Left ventricle myocardium inferior (tissue), 1 donor: Measurements from ENCODE around the gene PTGER2. TPM values are rescaled to one million over a fixed set of nuclear protein-coding genes. Genes with fewer than 3 reads are reported as not detected.

Experiments
- DNase-seq: peaks from one replicate; pipeline ENCODE4 v3.0.0-alpha.2; 2020
- H3K27ac ChIP-seq: fragments of 200-600 bp; replicated peaks from 2 replicates; pipeline ENCODE4 v1.8.0; 2021
- H3K27me3 ChIP-seq: fragments of 200-600 bp; 2 replicates; pipeline ENCODE4 v1.8.0; 2021; ENCODE audit warnings: low read depth
- H3K36me3 ChIP-seq: fragments of 200-600 bp; 2 replicates; pipeline ENCODE4 v1.8.0; 2021
- H3K4me1 ChIP-seq: fragments of 200-600 bp; 2 replicates; pipeline ENCODE4 v1.8.0; 2021
- H3K4me3 ChIP-seq: fragments of 200-600 bp; 2 replicates; pipeline ENCODE4 v1.8.0; 2021; ENCODE audit warnings: mild to moderate bottlenecking, moderate library complexity
- H3K9me3 ChIP-seq: fragments of 200-600 bp; replicated peaks from 2 replicates; pipeline ENCODE4 v1.8.0; 2021
- CTCF ChIP-seq: fragments of 200-600 bp; IDR thresholded peaks from 2 replicates; pipeline ENCODE4 v1.8.0; 2021; ENCODE audit warnings: antibody characterized with exemption, mild to moderate bottlenecking, borderline replicate concordance
- intact Hi-C: fragments of 100-400 bp; cut with micrococcal nuclease; formaldehyde crosslinking; loops from one replicate; pipeline ENCODE4 v1.11.0; 2022
- total RNA-seq: library from RNA; stranded (reverse); fragmentation: NEBNext Ultra II Directional; extraction: Animal tissue kit (Norgen Biotek cat#: 25700); gene quantifications from one replicate; pipeline ENCODE4 v1.2.1, GENCODE V29; 2021
- donor health status: DM: no; HTN: yes; CAD: no; lungs with severe emphysema.

The PTGER2 gene
- total RNA-seq, 1 donor from 2014 or later = 0.60 TPM

DNA sequence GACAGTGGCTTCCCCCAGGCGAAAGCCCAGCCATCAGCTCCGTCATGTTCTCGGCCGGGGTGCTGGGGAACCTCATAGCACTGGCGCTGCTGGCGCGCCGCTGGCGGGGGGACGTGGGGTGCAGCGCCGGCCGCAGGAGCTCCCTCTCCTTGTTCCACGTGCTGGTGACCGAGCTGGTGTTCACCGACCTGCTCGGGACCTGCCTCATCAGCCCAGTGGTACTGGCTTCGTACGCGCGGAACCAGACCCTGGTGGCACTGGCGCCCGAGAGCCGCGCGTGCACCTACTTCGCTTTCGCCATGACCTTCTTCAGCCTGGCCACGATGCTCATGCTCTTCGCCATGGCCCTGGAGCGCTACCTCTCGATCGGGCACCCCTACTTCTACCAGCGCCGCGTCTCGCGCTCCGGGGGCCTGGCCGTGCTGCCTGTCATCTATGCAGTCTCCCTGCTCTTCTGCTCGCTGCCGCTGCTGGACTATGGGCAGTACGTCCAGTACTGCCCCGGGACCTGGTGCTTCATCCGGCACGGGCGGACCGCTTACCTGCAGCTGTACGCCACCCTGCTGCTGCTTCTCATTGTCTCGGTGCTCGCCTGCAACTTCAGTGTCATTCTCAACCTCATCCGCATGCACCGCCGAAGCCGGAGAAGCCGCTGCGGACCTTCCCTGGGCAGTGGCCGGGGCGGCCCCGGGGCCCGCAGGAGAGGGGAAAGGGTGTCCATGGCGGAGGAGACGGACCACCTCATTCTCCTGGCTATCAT lies 663 bp downstream of the PTGER2 start:
- TF ChIP-seq CTCF = no peak
- DNase-seq = peak; percentile 26
- Histone ChIP-seq H3K9me3 (no peaks in the 10 kb centered on the region), H3K4me3 (peak overlapping the region; percentile 71), H3K4me1 (peaks cover 24% of the 10 kb centered on the region), H3K27ac (no peak overlapping the region), H3K27me3 (peaks cover 76% of the 10 kb centered on the region), H3K36me3 (no peaks in the 10 kb centered on the region)
- intact Hi-C loops = no loop called here

- H3K36me3 ChIP-seq = no peaks in the 10 kb centered on the region
- H3K9me3 ChIP-seq = no peaks in the 10 kb centered on the region
- intact Hi-C loops = no loop called here
- no peak overlapping the region for H3K27ac ChIP-seq
- peaks cover 71% of the 10 kb centered on the region for H3K27me3 ChIP-seq
- peak overlapping the region; percentile 71 for H3K4me3 ChIP-seq
- TF ChIP-seq CTCF = no peak
- no peak for DNase-seq
- H3K4me1 ChIP-seq = peaks cover 24% of the 10 kb centered on the region
These were observed 1.2 kb downstream of the PTGER2 start for GRCh38 chr14:52315355-52315718.

DNA sequence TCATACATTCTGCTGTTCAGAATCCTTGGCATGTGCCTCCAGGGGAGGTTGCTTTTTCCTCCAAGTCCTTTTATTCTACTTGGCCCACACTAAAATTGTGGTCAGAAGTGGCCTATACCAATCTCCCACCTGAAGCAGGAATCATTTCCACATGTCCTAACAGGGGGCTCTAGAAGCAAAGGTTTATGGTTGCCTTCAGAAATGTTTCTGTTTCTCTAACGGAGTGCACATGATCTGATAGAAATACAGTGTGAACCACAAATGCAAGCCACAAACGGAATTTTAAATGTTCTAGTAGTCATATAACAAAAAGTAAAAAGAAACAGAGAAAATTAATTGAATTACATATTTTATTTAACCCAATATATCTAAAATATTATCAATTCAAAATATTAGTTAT lies 4.0 kb downstream of the PTGER2 start:
- Histone ChIP-seq H3K36me3 (no peaks in the 10 kb centered on the region), H3K9me3 (peaks cover 22% of the 10 kb centered on the region), H3K27me3 (peaks cover 45% of the 10 kb centered on the region), H3K4me3 (no peak overlapping the region), H3K27ac (no peak overlapping the region), H3K4me1 (peaks cover 24% of the 10 kb centered on the region)
- DNase-seq = no peak
- no peak for TF ChIP-seq CTCF
- intact Hi-C loops = no loop called here

DNA sequence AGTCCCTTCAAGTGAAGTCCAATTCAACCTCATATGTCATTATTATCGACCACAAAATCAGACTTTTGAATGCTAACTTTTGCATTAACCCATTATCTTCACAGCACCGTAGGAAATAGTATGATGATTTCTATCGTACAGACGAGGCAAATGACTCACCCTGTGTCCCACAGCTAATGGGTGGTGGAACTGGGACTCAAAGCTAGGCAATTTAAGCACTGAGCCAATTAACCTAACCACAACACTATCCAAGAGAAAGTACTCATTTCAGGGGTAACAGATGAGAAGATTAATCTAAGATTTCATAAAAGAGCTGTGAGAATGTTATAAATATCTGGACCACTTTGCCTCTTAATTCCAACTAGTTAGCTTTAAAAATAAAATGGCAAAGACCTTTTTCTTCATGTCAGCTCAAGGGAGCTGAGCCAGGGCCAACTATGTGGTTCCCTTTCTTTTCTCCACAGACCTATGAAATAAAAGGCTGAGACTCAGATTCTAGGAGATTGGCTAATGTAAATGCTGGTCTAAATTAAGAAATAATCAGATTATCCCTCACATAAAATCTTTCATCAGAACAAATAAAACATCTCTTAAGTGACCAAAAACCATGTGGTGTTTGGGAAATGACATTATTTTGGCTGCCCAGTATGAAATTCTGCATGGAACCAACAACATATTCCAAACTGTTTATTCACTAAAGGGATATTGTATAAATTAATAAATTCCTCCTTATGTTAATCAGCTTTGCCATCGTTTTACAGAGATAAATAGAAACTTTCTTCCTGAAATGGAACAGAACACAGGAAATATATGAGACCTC lies 4.9 kb downstream of the PTGER2 start:
- no peak for TF ChIP-seq CTCF

GRCh38 chr14:52319919-52320318 lies 5.8 kb downstream of the PTGER2 start:
- Histone ChIP-seq H3K4me1 (peaks cover 5% of the 10 kb centered on the region), H3K36me3 (no peaks in the 10 kb centered on the region), H3K9me3 (peaks cover 31% of the 10 kb centered on the region), H3K27me3 (peaks cover 26% of the 10 kb centered on the region), H3K4me3 (no peak overlapping the region), H3K27ac (no peak overlapping the region)
- no peak for DNase-seq
- intact Hi-C loops = no loop called here
- TF ChIP-seq CTCF = no peak

More for the DNA sequence above, 4.9 kb downstream of the PTGER2 start:
- intact Hi-C loops = no loop called here
- H3K4me3 ChIP-seq = no peak overlapping the region
- H3K36me3 ChIP-seq = no peaks in the 10 kb centered on the region
- H3K9me3 ChIP-seq = peaks cover 31% of the 10 kb centered on the region
- H3K4me1 ChIP-seq = peaks cover 14% of the 10 kb centered on the region
- no peak for DNase-seq
- H3K27ac ChIP-seq = no peak overlapping the region
- peaks cover 35% of the 10 kb centered on the region for H3K27me3 ChIP-seq
